DMS 273 (cell line): Measurements from ENCODE around the gene ANAPC2.

ENCODE experiments used
- DNase-seq: peaks from one replicate; lab custom pipeline; 2025; ENCODE audit not compliant: unreplicated experiment; lab: John Stamatoyannopoulos, UW

The ANAPC2 gene

GRCh38 chr9:137176302-137177182 lies 11.8 kb downstream of the ANAPC2 start:
- DNase-seq = peak; percentile 82

DNA sequence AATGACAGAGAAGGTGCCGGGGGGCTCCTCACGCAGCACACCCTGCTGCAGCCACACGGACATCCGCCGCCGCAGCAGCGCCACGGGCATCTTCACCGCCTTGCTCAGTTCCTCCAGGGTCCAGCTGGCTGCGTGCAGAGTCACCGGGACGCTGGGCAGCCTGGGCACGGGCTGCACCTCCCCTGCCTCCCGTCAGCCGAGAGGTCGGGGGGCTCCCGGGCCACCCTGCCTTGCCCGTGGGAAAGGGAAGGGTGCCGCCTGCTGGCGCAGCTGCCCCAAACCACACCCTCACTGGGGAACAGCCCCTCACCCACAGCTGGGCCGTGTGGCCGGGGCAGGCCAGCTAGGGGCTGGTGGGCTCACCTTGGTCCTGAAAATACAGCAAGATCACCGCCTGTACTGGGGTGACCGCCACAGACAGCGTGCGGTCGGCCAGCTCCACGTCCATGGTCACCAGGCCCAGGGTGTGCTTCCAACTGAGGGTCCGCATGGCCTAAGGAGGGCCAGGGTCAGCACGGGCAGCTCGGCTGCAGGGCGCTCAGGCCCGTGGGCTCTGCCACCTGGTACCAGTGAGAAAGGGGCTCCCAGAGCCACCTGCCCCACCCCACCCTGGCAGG lies 12.9 kb downstream of the ANAPC2 start:
- no peak for DNase-seq

DNA sequence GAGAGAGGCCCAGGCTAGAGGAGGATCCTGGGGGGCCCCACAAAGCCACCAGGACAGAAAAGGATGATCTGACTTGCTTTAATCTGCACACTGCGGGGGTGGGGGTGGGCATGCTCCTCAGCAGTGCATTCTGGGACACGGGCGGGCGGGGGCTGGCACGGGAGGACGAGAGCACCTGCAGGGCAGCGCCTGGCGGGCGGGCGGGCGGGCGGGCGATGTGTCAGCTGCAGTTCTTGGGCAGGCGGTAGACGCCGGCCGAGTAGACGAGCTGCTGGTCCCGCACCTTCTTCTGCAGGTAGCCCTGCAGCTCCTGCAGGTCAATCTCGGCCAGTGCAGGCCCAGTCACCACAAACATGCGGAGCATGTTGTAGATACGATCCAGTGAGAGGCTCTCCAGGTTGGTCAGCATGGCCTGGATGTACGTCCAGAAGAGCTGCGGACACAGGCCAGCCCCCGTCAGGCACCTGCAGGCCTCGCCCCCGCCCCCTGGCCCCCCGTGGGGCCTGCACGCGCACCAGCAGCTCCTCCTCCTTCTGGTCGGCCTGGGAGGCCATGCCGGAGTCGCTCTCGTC lies 13.6 kb downstream of the ANAPC2 start:
- no peak for DNase-seq

GRCh38 chr9:137173796-137174664 lies 14.3 kb downstream of the ANAPC2 start:
- no peak for DNase-seq

- DNase-seq = peak; percentile 66
Measured at GRCh38 chr9:137172901-137173795, 15.2 kb downstream of the ANAPC2 start.

DNA sequence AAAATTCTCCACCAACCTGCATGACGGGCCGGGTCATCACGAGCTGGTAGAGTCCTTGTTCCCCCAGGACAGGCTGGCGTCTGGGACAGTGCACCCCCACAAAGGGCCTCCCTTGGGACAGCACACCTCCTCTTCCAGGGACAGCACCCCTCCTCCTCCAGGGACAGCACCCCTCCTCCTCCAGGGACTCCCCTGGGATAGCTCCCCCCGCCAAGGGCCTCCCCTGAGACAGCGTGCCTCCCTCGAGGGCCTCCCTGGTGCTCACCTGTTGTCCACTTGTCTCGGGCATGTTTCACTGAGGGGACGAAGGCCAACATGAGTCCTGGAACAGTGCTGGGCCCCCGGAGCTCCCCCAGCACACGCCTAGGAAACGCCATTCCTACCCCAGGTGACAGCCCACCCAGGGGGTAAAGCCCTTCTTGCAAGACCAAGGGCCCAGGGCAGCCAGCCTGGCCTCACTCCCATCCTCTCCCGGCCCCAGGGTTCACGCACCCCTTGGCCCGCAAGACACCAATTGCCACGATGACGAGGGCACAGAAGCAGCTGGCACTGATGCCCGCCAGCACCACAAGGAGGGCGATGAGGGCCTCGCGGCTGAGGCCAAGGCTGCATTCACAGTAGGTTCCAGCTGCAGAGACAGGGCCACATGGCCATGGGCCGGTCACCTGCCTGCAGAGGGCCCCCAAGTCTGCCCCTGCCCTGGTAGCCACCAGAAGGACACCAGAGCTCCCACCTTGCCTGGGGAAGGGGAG lies 17.0 kb downstream of the ANAPC2 start:
- DNase-seq = no peak

- DNase-seq = peak; percentile 45
Measured at GRCh38 chr9:137170486-137171148, 17.7 kb downstream of the ANAPC2 start.

- peak; percentile 66 for DNase-seq
Measured at GRCh38 chr9:137169896-137170358, 18.4 kb downstream of the ANAPC2 start, which contains the start of gene LRRC26. Gene LRRC26 (minus strand): TSS chr9:137170051. CDS start chr9:137169943, 108 bp downstream.

DNA sequence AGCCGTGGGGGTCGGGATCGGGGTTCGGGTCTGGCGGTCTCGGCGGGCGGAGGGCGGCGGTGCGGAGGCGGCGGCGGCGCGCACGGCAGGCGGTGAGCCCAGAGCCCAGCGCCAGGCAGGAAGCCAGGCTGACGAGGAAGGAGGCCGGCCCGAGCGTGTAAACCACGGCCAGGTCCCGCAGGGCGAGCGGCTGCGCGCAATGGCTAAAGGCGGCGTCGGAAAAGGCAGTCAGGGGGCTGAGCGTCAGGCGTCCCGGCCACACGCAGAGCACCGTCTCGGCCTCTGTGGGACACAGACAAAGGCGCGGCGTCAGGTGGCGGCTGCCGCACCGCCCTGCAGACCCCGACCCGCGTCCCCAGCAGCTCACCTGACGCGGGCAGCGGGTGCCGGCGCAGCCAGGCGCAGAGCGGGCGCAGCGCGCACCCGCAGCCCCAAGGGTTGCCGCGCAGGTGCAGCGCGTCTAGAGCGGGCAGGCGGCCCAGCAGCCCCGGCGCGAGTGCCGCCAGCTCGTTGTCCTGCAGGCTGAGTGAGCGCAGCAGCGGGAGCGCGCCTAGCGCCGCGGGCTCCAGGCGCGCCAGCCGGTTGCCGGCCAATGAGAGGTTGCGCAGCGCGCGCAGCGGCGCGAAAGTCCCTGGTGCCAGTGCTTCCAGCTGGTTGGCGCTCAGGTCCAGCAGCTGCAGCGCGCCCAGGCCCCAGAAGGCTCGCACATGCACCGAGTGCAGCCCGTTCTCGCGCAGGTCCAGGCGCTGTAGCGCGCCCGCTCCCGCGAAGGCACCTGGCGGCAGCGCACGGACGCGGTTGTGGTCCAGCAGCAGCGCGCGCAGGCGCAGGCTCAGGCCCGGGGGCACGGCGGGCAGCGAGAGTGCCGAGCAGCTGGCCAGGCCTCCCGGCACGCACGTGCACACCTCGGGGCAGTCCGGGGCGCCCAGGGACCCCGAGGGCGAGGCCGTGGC lies 19.2 kb downstream of the ANAPC2 start:
- DNase-seq = peak; percentile 93

DNA sequence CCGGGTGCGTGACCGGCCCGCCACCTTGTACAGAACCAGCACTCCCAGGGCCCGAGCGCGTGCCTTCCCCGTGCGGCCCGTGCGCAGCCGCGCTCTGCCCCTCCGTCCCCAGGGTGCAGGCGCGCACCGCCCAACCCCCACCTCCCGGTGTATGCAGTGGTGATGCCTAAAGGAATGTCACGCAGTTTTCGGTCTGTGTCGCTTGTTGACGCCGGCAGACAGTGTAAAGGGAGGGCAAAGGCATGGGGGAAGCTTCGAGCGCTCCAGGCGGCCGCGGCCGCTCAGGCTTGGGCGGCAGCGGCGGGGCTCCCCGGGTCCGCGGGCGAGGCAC lies 19.8 kb downstream of the ANAPC2 start:
- peak; percentile 70 for DNase-seq

GRCh38 chr9:137167747-137168572 lies 20.4 kb downstream of the ANAPC2 start:
- peak; percentile 63 for DNase-seq

DNA sequence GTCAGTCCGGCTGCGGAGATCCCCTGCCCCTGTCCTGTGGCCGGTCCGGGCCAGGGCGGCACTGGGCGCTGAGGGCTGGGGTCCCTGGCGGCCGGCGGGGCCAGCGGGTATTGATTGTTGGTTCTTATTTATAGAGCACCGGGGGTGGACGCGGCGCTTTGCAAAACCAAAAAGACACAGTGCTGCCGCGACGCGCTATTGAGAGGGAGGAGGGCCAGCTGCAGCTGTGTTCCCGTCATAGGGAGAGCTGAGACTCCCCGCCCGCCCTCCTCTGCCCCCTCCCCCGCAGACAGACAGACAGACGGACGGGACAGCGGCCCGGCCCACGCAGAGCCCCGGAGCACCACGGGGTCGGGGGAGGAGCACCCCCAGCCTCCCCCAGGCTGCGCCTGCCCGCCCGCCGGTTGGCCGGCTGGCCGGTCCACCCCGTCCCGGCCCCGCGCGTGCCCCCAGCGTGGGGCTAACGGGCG lies 21.0 kb downstream of the ANAPC2 start:
- peak; percentile 56 for DNase-seq

- DNase-seq = no peak
Measured at GRCh38 chr9:137166380-137167229, 21.8 kb downstream of the ANAPC2 start.

GRCh38 chr9:137165250-137165836 lies 23.0 kb downstream of the ANAPC2 start:
- DNase-seq = no peak
